NOMO-1 (cell line): ENCODE measurements around the gene TMEM163.
"Not testable (repeated sequence)": the region's sequence is repeated elsewhere in the genome, so short reads cannot be mapped to it uniquely, and the experiment has no call there.

ENCODE experiments used
- DNase-seq, 2 experiments: peaks; one replicate each; lab custom pipeline; 2025; ENCODE audit not compliant: unreplicated experiment in 2 of 2; lab: John Stamatoyannopoulos, UW

Gene TMEM163

GRCh38 chr2:134623796-134624195, 95.0 kb downstream of the TMEM163 start:
- peak; percentile 13 to 70 for DNase-seq

DNA sequence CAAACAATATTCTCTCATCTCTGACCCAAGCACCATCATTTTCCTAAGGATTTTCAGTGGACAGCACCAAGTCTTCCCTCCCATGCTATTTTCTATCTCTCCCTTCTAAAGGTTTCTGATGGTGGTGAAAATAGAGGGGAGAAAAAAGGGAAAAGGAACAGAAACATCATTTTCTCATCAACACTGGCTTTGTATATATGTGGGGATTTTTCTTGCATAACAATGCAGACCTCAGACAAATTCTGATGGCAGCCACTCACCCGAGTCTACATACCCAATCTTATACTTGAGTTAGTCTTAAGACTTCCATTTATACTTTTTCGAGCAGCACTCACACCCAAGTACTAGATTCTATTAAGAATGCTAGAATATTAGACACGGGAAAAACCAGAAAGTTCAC, 95.8 kb downstream of the TMEM163 start:
- DNase-seq = no peak

- peak; percentile 1 to 19 for DNase-seq
Measured at GRCh38 chr2:134621939-134622705, 96.7 kb downstream of the TMEM163 start.

GRCh38 chr2:134619250-134619649, 99.5 kb downstream of the TMEM163 start:
- DNase-seq = no peak

DNA sequence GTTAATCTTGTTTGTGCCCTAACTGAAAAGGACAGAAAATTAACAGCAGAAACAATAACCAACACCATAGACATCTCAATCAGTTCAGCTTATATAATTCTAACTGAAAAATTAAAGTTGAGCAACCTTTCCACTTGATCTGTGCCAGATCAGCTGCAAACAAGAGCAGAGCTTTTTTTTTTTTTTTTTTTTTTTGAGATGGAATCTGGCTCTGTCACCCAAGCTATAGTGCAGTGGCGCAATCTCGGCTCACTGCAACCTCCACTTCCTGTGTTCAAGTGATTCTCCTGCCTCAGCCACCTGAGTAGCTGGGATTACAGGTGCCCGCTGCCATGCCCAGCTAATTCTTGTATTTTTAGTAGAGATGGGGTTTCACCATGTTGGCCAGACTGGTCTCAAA, 103.3 kb downstream of the TMEM163 start:
- not testable (repeated sequence) for DNase-seq

- no peak for DNase-seq
Measured at GRCh38 chr2:134611316-134611715, 107.5 kb downstream of the TMEM163 start.

- no peak for DNase-seq
Measured at GRCh38 chr2:134610871-134611270, 107.9 kb downstream of the TMEM163 start.

GRCh38 chr2:134609924-134610513, 108.8 kb downstream of the TMEM163 start:
- DNase-seq = no peak

- no peak for DNase-seq
Measured at GRCh38 chr2:134603966-134604365, 114.8 kb downstream of the TMEM163 start.

GRCh38 chr2:134602666-134603065, 116.1 kb downstream of the TMEM163 start:
- no peak for DNase-seq

- DNase-seq = no peak
Measured at GRCh38 chr2:134601264-134601663, 117.5 kb downstream of the TMEM163 start.

- DNase-seq = no peak
Measured at GRCh38 chr2:134600208-134600607, 118.6 kb downstream of the TMEM163 start.

DNA sequence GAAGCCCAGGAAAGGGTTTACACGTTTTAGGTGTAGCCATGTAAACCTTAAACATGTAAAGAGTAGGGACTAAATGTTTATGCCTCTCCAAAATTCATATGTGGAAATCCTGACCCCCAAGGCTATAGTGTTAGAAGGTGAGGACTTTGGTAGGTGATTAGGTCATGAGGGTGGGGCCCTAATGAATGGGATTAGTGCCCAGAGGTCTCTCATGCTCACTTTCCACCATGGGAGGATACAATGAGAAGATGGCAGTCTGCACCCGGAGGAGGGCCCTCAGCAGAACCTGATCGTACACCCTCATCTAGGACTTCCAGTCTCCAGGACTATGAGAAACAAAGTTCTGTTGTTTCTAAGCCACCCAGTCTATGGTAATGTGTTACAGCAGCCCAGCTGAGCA, 119.6 kb downstream of the TMEM163 start:
- no peak for DNase-seq

GRCh38 chr2:134594399-134594798, 124.4 kb downstream of the TMEM163 start:
- DNase-seq = no peak

DNA sequence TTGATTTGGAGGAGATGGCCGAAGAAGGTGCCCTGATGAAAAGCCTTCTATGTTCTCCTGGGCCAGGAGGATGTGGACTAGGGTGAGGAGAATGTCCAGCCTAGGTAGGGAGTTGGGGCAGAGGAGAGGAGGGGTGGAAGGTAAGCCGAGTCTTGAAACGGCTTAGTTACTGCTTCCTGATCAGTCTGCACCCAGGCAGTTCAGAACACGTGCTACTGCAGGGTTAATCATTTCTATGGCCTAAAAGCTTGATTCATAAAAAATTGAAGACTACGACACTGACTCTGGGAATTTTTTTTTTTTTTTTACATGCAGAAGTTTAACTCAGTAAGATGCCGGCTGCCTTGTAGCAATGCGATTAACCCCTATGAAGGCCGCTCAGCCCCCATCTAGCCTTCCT, 125.3 kb downstream of the TMEM163 start:
- no peak for DNase-seq

GRCh38 chr2:134592377-134592776, 126.4 kb downstream of the TMEM163 start:
- no peak for DNase-seq

DNA sequence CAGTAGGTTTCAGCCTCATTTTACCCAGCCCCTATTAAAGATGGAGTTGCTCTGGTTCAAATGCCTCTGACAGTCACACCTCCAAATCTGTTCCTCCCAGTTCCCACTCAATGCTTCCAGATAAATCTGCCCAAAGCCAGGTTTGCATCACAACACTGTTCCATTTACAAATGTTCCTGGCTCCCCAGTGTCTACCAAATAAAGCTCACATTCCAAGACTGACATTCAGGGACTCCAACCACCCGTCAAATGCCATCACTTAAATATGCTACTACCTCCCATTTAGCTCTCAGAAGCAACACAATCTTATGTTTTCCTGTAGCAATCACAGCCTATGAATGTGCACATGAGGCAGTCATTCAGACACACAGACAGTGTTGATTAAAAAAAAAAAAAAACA, 127.3 kb downstream of the TMEM163 start:
- no peak for DNase-seq

DNA sequence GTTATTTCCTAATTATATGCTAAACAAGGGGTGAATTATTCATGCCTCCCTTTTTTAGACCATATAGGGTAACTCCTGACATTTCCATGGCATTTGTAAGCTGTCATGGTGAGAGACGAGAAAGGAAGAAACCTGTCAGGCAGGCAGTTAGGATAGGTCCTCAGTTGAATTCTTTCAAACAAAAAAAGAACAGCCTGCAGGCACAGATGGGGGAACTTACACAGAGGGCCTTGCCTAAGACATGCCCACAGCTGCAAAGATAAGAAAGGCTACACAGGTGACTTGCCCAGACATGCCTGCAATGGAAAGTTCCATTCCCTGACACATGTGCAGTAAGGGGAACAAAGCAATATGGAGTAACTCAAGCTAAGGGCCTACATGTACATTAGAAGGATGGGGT, 128.1 kb downstream of the TMEM163 start:
- no peak for DNase-seq

DNA sequence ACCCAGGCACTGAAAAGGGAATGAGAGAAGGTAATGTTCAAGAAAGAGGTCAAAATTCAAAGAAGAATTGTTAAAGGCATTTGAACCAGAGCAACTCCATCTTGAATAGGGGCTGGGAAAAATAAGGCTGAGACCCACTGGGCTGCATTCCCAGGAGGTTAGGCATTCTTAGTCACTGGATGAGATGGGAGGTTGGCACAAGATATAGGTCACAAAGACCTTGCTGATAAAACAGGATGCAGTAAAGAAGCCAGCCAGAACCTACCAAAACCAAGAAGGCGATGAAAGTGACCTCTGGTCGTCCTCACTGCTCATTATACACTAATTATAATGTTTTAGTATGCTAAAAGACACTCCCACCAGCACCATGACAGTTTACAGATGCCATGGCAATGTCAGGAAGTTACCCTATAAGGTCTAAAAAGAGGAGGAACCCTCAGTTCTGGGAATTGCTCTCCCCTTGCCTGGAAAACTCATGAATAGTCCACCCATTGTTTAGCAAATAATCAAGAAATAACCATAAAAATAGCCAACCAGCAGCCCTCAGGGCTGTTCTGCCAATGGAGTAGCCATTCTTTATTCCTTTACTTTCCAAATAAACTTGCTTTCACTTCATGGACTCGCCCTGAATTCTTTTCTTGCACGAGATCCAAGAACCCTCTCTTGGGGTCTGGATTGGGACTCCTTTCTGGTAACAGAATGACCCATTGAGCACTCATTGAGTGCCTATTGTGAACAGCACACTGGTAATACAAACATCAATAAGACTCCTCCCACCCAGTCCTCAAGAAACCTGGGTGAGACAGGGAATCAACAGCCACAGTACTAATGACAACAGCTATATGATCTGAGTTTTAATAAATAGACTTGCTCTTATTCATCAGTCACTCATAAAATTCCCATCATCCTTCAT, 129.4 kb downstream of the TMEM163 start:
- DNase-seq = not testable (repeated sequence)

- DNase-seq = no peak
Measured at GRCh38 chr2:134588556-134588955, 130.2 kb downstream of the TMEM163 start.

- peak; percentile 9 to 22 for DNase-seq
Measured at GRCh38 chr2:134586326-134586965, 132.4 kb downstream of the TMEM163 start.
